Measurements from ENCODE around the gene DPP7.

The DPP7 gene

GRCh38 chr9:137159105-137160053 is 44.8 kb upstream of the DPP7 start:
- peaks cover 0 to 38% (median 6%) of the 10 kb centered on the region in 11 experiments; a peak in 8 of 22 replicates for H4K20me1 ChIP-seq
- no peaks in the 10 kb centered on the region for H3K9me3 ChIP-seq (replicated peaks in 1 of 11)
- H3K27ac ChIP-seq: 0 out of 22 replicates have a peak overlapping the region, but pooled peaks of 1 of the 11 experiments have one; percentile 21
- H3K4me3 ChIP-seq: no peak overlapping the region
- H3K27me3 ChIP-seq: peaks cover 0 to 17% (median 0%) of the 10 kb centered on the region in 11 experiments; a peak in 4 of 22 replicates
- H3K4me1 ChIP-seq: peaks cover 6 to 45% (median 34%) of the 10 kb centered on the region in 10 experiments
- peaks cover 0 to 7% (median 0%) of the 10 kb centered on the region in 11 experiments; a peak in 2 of 22 replicates for H3K36me3 ChIP-seq
- no peak for TF ChIP-seq Cebpa-rat (IDR thresholded peaks at IDR 0.05)
- peak overlapping the region; percentile 60 to 97 (median 88) for H3K4me2 ChIP-seq
- peak overlapping the region in 4 of 11 experiments; percentile 35 to 56 (median 40); a peak in 7 of 22 replicates for H3K9ac ChIP-seq

- Histone ChIP-seq H3K27me3 (peaks cover 0 to 17% (median 0%) of the 10 kb centered on the region in 11 experiments; a peak in 4 of 22 replicates), H3K36me3 (0 out of 22 replicates have a peak, but pooled peaks cover 0 to 2% (median 0%) of the 10 kb centered on the region in 11 experiments), H3K4me1 (peaks cover 6 to 39% (median 31%) of the 10 kb centered on the region in 10 experiments), H3K9ac (peak overlapping the region in 5 of 11 experiments; percentile 22 to 56 (median 40); a peak in 7 of 22 replicates), H3K4me2 (peak overlapping the region; percentile 60 to 97 (median 88)), H4K20me1 (peaks cover 0 to 32% (median 6%) of the 10 kb centered on the region in 11 experiments; a peak in 7 of 22 replicates), H3K27ac (0 out of 22 replicates have a peak overlapping the region, but pooled peaks of 1 of the 11 experiments have one; percentile 21), H3K9me3 (replicated peaks in 1 of 11) (no peaks in the 10 kb centered on the region), H3K4me3 (peak overlapping the region in 1 of 10 experiments; percentile 32; a peak in 1 of 20 replicates)
- no peak for TF ChIP-seq Cebpa-rat (IDR thresholded peaks at IDR 0.05)
Observed at GRCh38 chr9:137158625-137159024, 44.1 kb upstream of the DPP7 start.

DNA sequence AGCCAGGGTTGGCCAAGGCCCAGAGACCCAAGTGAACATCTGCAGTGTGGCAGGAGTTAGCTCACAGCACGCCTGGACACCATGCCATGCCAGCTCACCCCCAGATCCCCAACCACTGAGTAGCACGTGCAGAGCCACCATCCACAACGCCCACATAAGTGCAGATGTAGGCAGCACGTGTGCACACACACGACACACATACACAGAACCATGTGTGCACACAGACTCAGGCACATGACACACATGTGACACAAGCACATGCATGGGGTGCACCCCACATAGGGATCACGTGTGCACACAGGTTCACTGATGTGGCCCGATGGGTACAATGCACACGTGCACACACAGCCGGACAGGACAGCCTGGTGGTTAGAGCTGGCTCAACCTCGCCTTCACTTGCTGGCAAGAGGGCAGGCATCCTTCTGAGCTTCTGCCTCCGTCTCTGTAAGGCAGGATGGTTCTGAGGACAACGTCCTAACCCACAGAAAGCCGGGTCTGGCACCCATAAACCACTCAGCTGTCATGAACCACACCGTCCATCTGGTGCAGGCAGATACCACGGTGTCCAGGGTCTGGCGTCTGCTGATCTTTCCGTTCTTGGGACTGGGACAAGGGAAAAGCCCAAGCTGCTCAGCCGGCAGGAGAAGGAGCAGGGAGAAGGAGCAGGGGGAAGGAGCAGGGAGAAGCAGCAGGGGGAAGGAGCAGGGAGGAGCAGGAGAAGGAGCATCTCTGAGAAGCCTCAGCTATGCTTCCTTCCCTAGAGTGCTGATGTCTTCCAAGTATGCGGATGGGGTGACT is 43.3 kb upstream of the DPP7 start:
- Histone ChIP-seq H3K36me3 (no peaks in the 10 kb centered on the region), H3K9ac (peak overlapping the region in 1 of 11 experiments; percentile 24; a peak in 1 of 22 replicates), H4K20me1 (peaks cover 0 to 31% (median 6%) of the 10 kb centered on the region in 11 experiments; a peak in 6 of 22 replicates), H3K9me3 (replicated peaks in 1 of 11) (no peaks in the 10 kb centered on the region), H3K4me1 (peaks cover 6 to 39% (median 31%) of the 10 kb centered on the region in 10 experiments), H3K4me2 (peak overlapping the region in 10 of 11 experiments; percentile 70 to 97 (median 90); a peak in 17 of 22 replicates), H3K27ac (no peak overlapping the region), H3K4me3 (no peak overlapping the region), H3K27me3 (peaks cover 0 to 17% (median 0%) of the 10 kb centered on the region in 11 experiments; a peak in 4 of 22 replicates)
- no peak for TF ChIP-seq Cebpa-rat (IDR thresholded peaks at IDR 0.05)

GRCh38 chr9:137156567-137157375 is 42.2 kb upstream of the DPP7 start:
- Histone ChIP-seq H3K27ac (no peak overlapping the region), H3K4me2 (peak overlapping the region in 7 of 11 experiments; percentile 79 to 97 (median 94); a peak in 12 of 22 replicates), H3K9ac (no peak overlapping the region), H3K27me3 (peaks cover 0 to 17% (median 0%) of the 10 kb centered on the region in 11 experiments; a peak in 3 of 22 replicates), H3K36me3 (no peaks in the 10 kb centered on the region), H3K4me3 (no peak overlapping the region), H4K20me1 (peaks cover 0 to 31% (median 6%) of the 10 kb centered on the region in 11 experiments; a peak in 6 of 22 replicates), H3K9me3 (replicated peaks in 1 of 11) (no peaks in the 10 kb centered on the region), H3K4me1 (peaks cover 6 to 39% (median 31%) of the 10 kb centered on the region in 10 experiments)
- TF ChIP-seq Cebpa-rat (IDR thresholded peaks at IDR 0.05): no peak

DNA sequence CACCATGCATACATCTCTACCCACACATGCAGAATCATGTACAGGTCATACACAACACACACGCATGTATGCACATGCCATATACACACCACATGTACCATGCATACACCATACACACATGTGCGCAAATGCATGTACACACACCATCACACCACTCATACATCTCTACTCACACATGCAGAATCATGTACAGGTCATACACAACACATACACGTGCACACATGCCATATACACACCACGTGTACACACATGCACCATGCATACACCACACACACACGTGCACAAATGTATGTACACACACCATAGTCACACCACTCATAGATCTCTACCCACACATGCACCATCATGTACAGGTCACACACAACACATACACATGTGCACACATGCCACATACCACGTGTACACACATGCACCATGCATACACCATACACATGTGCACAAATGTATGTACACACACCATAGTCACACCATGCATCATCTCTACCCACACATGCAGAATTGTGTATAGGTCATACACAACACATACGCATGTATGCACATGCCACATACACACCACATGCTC is 38.4 kb upstream of the DPP7 start:
- no peak for TF ChIP-seq Cebpa-rat (IDR thresholded peaks at IDR 0.05)
- no peaks in the 10 kb centered on the region for H3K27me3 ChIP-seq
- no peak overlapping the region for H3K4me2 ChIP-seq
- H3K27ac ChIP-seq: no peak overlapping the region
- H3K9me3 ChIP-seq (replicated peaks in 1 of 11): no peaks in the 10 kb centered on the region
- no peak overlapping the region for H3K9ac ChIP-seq
- peaks cover 0 to 27% (median 2%) of the 10 kb centered on the region in 11 experiments; a peak in 6 of 22 replicates for H4K20me1 ChIP-seq
- no peak overlapping the region for H3K4me3 ChIP-seq
- H3K36me3 ChIP-seq: no peaks in the 10 kb centered on the region
- H3K4me1 ChIP-seq: peaks cover 12 to 38% (median 31%) of the 10 kb centered on the region in 10 experiments; a peak in 19 of 20 replicates

GRCh38 chr9:137150617-137151457 is 36.3 kb upstream of the DPP7 start:
- TF ChIP-seq Cebpa-rat (IDR thresholded peaks at IDR 0.05): no peak
- no peaks in the 10 kb centered on the region for H3K9me3 ChIP-seq (replicated peaks in 1 of 11)
- peaks cover 12 to 35% (median 30%) of the 10 kb centered on the region in 10 experiments; a peak in 19 of 20 replicates for H3K4me1 ChIP-seq
- peak overlapping the region in 1 of 10 experiments; percentile 19; a peak in 2 of 20 replicates for H3K4me3 ChIP-seq
- peak overlapping the region in 7 of 11 experiments; percentile 12 to 91 (median 37); a peak in 10 of 22 replicates for H3K4me2 ChIP-seq
- peak overlapping the region in 5 of 11 experiments; percentile 1 to 64 (median 47); a peak in 6 of 22 replicates for H3K27ac ChIP-seq
- peak overlapping the region in 1 of 11 experiments; percentile 3; a peak in 1 of 22 replicates for H3K9ac ChIP-seq
- no peaks in the 10 kb centered on the region for H3K36me3 ChIP-seq
- H3K27me3 ChIP-seq: no peaks in the 10 kb centered on the region
- peaks cover 0 to 19% (median 2%) of the 10 kb centered on the region in 11 experiments; a peak in 6 of 22 replicates for H4K20me1 ChIP-seq

Measured in BLaER1 treated with 17β-estradiol and CSF1 and Interleukin-3, amounts not matched to agents 10 nM and 100 nM (cell line).